GM21526 (cell line): ENCODE measurements around the gene OTOP3.
"Not testable (repeated sequence)": the region's sequence is repeated elsewhere in the genome, so short reads cannot be mapped to it uniquely, and the experiment has no call there.

ENCODE experiments used
- ATAC-seq: cut with Tn5 transposase; IDR thresholded peaks from one replicate; pipeline ENCODE4 v1.9.1; 2021; ENCODE audit warnings: moderate library complexity; ENCODE audit not compliant: unreplicated experiment, low FRiP score

The OTOP3 gene

GRCh38 chr17:74935585-74936469 is at the start of gene OTOP3:
OTOP3 (plus strand) TSS chr17:74935898; CDS start chr17:74935922, 24 bp downstream.
- no peak for ATAC-seq

- no peak for ATAC-seq
These were observed 47.2 kb upstream of the OTOP3 start for GRCh38 chr17:74888469-74888868.

- ATAC-seq = no peak
These were observed 45.1 kb upstream of the OTOP3 start for GRCh38 chr17:74890554-74890953.

GRCh38 chr17:74892013-74892841 is 43.5 kb upstream of the OTOP3 start:
- no peak for ATAC-seq

GRCh38 chr17:74892974-74893911 is 42.5 kb upstream of the OTOP3 start, which contains the start of gene FADS6:
FADS6 (minus strand) TSS chr17:74893633; CDS start chr17:74893595, 38 bp downstream.
- no peak for ATAC-seq

GRCh38 chr17:74893936-74894671 is 41.6 kb upstream of the OTOP3 start:
- no peak for ATAC-seq

GRCh38 chr17:74898376-74898946 is 37.2 kb upstream of the OTOP3 start:
- no peak for ATAC-seq

GRCh38 chr17:74900208-74900607 is 35.5 kb upstream of the OTOP3 start:
- no peak for ATAC-seq

- no peak for ATAC-seq
These were observed 34.2 kb upstream of the OTOP3 start for GRCh38 chr17:74901353-74902135.

- no peak for ATAC-seq
These were observed 32.7 kb upstream of the OTOP3 start for GRCh38 chr17:74903034-74903433.

GRCh38 chr17:74903671-74904070 is 32.0 kb upstream of the OTOP3 start:
- no peak for ATAC-seq

GRCh38 chr17:74904687-74905409 is 30.9 kb upstream of the OTOP3 start:
- no peak for ATAC-seq

- ATAC-seq = not testable (repeated sequence)
These were observed 29.4 kb upstream of the OTOP3 start for GRCh38 chr17:74906214-74906793.

- no peak for ATAC-seq
These were observed 28.7 kb upstream of the OTOP3 start for GRCh38 chr17:74907012-74907411.

- not testable (repeated sequence) for ATAC-seq
These were observed 26.6 kb upstream of the OTOP3 start for GRCh38 chr17:74909097-74909496.

- not testable (repeated sequence) for ATAC-seq
These were observed 24.3 kb upstream of the OTOP3 start for GRCh38 chr17:74911423-74911822.

- ATAC-seq = no peak
These were observed 19.4 kb upstream of the OTOP3 start for GRCh38 chr17:74916136-74916850.
